HL-60 (cell line): ENCODE results near the gene DDAH1.

Source experiments
- CTCF ChIP-seq: IDR thresholded peaks from one replicate; pipeline ENCODE4 v1.5.1; 2011; ENCODE audit warnings: low read length, control low read depth, inconsistent platforms; ENCODE audit not compliant: insufficient read depth
- GABPA ChIP-seq: IDR thresholded peaks from 2 replicates; pipeline ENCODE4 v1.6.1; 2012; ENCODE audit warnings: low read depth
- REST ChIP-seq: IDR thresholded peaks from 2 replicates; pipeline ENCODE4 v1.6.1; 2012; ENCODE audit warnings: low read depth; ENCODE audit not compliant: insufficient replicate concordance

- TF ChIP-seq CTCF (no peak), GABPA (no peak), REST (no peak)
Measured at GRCh38 chr1:85488126-85488525, 23.2 kb upstream of the DDAH1 start.
